ENCODE results near the gene SLC22A7.

DNA sequence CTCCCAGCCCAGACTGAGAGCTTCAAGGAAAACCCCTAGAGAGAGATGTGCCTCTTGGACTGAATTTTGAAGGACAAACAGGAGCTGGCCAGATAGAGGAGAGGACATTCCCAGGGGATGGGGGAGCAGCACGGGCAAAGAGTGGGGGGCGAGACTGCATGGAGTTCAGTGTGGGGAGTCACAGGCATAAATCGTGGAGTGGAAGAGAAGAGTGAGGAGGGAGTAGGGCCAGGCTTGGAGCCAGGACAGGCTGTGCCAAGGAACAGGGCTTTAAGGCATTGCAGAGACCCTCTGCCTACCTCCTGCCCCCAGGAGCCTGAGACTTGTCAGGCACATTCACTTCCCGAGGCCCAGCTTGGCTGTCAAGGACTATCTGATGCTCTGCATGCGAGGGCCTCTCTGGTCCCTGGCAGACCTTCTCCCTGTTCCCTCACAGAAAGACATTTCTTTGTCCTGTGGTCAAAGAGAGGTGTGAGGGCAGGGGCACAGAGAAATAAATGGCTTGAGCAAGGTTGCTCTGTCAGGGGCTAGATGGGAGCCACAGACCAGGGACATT lies 5.2 kb upstream of the SLC22A7 start:
- TF ChIP-seq, protein P1, sequence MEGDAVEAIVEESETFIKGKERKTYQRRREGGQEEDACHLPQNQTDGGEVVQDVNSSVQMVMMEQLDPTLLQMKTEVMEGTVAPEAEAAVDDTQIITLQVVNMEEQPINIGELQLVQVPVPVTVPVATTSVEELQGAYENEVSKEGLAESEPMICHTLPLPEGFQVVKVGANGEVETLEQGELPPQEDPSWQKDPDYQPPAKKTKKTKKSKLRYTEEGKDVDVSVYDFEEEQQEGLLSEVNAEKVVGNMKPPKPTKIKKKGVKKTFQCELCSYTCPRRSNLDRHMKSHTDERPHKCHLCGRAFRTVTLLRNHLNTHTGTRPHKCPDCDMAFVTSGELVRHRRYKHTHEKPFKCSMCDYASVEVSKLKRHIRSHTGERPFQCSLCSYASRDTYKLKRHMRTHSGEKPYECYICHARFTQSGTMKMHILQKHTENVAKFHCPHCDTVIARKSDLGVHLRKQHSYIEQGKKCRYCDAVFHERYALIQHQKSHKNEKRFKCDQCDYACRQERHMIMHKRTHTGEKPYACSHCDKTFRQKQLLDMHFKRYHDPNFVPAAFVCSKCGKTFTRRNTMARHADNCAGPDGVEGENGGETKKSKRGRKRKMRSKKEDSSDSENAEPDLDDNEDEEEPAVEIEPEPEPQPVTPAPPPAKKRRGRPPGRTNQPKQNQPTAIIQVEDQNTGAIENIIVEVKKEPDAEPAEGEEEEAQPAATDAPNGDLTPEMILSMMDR (IDR thresholded peaks at IDR 0.05): no peak
- TF ChIP-seq EP300 (IDR thresholded peaks at IDR 0.05) (no peak), POLR2A (IDR thresholded peaks at IDR 0.05) (no peak)
